ENCODE measurements around the gene GREB1L.
"Not testable (repeated sequence)": the region's sequence is repeated elsewhere in the genome, so short reads cannot be mapped to it uniquely, and the experiment has no call there.

Gene GREB1L

DNA sequence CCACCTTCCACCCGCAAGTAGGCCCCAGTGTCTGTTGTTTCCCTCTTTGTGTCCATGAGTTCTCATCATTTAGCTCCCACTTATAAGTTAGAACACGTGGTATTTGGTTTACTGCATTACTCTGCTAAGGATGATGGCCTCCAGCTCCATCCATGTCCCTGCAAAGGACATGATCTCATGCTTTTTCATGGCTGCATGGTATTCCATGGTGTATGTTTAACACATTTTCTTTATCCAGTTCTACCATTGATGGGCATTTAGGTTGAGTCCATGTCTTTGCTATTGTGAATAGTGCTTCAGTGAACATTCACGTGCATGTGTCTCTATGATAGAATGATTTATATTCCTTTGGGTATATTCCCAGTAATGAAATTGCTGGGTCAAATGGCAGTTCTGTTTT lies 69.9 kb downstream of the GREB1L start:
- DNase-seq = not testable (repeated sequence)

DNA sequence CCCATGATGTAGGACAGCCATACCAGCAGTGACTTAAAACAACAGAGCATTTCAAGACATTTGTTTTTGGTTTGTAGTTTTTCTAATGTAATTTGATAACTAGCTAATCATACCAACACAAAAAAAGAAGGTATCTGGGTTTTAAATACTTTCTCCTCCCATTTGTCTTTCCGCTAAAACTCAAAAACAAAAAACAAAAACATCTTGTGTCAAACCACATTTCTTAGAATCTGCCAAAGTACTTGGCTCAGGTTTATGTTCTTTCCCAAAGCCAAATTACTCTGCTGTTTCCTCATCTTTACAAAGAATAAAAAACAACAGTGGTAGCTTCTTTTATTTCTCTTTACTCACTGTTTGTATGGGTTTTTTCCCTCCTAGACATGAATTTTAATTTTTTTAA lies 71.5 kb downstream of the GREB1L start:
- DNase-seq = no peak

DNA sequence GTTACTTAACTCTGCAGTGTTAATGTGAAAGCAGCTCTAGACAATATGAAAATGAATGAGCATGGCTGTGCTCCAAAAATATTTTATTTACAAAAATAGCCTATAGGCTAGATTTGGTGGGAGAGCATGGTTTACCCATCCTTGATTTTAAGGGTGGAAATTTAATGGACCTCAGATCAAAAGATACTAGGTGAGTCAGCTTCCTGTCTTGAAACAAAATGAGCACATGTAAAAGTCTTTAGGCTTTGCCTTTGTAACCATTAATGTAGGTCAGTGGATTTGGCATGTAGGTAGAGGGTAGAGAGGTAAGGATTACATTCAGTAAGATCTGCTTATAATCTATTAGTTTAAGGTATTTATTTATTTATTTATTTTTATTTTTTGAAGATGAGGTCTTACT lies 72.7 kb downstream of the GREB1L start:
- DNase-seq = no peak

DNA sequence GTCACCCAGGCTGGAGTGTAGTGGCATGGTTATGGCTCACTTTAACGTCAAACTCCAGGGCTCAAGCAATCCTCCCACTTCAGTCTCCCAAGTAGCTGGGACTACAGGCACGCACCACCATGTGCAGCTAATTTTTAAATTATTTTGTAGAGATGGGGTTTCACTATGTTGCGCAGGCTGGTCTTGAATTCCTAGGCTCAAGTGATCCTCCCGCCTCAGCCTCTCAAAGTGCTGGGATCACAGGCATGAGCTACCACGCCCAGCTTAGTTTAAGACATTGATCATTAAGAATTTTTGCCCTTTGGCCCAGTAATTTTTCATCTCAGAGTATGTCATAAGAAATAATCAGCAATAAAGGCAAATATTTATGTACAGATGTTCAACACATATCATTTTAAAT lies 73.1 kb downstream of the GREB1L start:
- not testable (repeated sequence) for DNase-seq

DNA sequence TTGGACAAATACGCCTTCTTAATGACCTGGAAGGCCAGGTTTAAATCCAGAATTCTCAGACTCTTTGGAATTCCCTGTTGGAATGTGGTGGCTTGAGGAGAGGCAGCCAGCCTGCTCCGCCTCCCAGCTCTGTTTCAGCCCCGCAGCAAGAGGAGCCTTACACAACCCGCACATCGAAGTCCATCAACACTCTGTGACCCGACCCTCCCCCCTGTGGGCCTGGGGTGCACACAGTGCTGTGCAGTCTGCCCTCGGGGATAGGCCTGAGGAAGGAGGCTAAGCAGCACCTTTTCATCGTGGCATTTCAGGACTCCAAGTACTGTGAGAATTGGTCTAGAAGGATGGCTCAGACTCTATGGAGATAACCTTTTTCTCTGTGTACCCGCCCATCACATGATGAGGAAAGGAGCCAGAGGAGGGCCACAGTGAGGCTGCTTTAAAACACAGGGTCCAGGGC lies 73.7 kb downstream of the GREB1L start:
- no peak for DNase-seq

DNA sequence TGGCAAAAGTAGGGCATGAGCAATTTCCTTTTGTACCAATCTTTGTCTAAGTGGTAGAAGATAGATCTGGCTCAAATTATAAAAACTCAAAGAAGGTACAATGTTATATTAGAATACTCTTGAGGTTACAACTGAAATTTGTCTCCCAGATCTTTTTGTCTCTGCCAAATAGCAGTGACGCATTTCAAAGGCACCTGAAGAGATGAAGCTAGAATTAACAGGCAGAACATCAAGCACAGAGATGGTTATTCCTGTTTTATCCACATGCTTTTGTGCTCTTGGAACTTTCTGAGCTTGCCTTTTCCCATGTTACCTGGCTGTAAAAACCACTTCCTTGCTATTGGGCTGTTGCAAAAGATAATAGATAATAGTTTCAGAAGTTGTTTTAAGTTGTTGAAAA lies 74.3 kb downstream of the GREB1L start:
- DNase-seq = no peak

DNA sequence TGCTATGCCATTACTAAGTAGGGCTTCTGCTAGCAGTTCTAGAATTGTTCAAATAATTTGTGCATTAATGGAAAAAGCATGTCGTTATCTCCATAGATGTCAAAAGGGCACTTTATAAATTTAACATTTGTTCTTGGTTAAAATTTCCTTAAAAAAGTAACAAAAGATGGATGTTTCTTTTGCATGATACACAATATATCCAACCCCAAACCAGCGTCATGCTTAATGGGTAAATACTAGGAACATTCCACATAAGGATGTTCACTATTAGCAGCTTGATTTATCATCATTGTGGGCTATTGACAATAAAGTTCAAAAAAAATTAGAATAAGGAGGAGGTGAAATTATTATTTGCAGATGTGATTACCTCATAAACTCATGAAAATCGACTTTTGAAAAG lies 79.7 kb downstream of the GREB1L start:
- DNase-seq = no peak

DNA sequence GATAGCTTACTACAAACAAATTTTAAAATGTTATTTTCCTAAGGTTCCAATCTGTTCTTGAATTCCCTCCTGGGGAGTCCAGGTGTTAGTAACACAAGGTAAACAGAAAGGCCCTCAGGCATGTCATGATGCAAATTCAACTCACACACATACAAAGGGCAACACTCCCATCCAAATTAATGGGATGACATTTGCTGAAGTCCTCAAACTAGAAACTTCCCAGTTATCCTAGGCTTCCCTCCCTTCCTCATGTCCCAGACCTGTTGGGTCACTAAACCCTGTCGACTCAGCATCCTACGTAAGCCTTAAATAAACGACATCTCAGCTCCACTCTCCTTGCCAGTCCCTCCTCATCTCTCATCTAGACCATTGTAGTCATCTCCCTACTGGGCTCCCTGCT lies 85.1 kb downstream of the GREB1L start:
- no peak for DNase-seq

DNA sequence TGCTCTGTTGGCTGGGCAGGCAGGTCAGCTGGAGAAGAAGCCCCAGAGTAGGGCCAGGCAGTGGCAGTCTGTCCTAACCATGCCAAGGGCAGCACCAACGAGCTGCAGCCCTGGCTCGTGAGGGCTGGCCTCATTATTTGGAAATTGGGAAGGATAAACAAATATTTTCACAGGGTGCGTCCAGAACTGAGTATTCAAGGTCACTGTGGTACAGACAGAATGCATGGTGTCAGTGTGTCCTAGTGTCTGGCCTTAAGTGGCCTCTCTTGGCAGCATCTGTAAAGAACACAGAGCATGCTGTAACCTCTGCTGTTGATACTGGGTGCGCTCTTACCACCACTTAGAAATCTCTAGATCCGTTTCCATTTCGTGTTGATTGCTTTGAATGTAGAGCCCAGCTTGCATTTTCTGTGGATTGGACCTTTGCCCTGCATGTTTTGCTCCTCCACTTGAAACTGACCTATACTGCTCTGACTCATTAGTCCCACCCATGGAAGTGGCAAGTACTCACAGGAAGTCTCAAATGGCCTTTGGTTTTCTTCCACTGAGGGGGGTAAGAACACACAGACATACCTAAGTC lies 88.2 kb downstream of the GREB1L start:
- no peak for DNase-seq

DNA sequence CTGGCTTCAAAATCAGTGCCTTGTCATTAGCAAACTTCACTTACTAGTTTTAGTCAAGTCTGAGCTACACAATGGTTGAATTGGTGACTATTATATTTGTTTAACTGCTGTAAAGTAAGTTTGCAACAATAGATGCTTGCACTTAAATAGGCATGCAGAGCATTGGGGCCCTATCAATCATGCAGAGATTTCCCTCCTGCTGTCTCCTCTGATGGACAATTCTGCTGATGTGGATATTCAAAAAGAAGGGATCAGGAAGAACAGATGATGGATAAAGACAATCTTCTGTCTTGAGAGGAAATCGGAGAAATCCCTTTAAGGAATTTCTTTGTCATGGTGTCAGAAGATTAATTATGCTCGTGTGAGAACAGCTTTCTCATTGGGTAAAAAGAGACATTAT lies 89.0 kb downstream of the GREB1L start:
- DNase-seq = no peak

DNA sequence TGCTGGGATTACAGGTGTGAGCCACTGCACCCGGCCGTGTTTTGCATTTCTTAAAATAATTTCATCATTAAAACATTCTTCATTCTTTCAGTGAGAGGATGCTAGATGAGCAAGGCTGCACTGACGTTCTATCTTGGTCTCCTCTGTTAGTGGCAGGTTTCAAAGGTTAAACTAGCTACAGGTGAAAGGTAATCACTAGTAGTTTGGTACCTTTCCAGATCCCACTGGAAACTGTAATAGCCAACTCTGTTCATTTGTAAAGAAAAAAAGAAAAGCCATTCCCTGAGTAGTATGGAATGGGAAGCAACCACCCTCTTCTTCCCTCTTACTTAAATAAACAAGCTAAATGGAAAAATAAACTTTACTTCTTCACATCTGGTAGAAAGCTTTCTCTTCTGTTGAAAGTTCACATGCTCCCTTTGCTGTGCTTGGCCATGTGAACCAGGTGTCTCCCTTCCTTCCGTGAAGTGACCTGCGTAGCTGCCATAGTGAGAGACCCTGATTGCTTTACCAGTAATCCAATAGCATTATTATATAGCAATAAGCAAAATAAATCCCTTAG lies 94.0 kb downstream of the GREB1L start:
- no peak for DNase-seq

DNA sequence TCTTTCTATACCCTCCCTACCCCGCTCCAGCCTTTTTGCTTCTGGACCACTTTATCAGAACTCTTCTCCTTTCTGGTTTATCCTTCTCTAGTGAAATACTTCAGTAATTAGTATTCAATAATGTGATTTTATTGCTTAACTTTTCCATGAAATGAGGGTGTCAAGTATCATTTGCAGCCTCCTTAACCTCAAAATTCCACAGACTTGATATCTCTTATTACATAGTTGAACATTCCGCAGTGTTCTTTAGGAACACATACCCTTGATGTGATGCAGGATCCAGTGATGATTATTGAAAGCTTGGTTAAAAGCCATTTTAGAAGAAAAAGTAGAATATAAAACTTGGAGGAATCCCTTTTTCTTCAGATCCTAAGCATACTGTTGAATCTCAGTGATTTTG lies 94.8 kb downstream of the GREB1L start:
- DNase-seq = no peak

DNA sequence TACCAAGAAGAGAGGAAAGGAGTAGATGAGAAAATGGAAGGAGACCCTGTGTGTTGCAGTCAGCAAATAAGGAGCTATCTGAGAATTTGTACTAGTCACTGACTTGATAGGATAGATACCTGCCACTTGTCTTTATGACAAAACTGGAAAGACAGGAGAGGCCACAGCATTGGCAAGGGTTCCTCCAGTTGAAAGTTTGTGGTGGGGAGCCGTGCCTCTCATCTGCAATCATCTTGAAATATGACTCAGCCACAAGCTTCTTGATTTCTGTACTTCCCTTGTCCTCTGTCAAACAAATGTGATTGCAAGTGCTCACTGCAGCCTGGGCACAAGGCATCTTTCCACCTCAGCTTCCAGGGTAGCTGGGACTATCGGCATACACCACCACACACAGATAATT lies 99.1 kb downstream of the GREB1L start:
- DNase-seq = no peak

DNA sequence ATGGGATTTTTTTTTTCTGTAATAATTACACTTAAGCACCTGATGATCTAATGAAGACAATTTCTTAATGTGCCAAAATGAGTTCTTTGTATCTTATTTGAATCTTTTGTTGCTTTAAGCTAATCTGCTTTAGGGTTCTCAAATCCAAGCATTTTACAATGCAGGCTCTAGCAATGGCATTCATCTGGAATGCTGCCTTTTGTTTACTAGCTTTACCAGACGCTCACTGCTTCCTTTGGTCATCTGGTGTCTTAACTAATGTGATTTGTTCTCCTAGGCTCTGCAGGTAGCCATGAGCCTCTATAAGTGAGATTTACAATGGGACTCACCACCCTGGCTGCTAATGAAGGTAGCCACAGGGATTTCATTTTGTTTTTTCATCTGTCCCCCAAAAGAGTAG lies 100.3 kb downstream of the GREB1L start:
- DNase-seq = no peak

DNA sequence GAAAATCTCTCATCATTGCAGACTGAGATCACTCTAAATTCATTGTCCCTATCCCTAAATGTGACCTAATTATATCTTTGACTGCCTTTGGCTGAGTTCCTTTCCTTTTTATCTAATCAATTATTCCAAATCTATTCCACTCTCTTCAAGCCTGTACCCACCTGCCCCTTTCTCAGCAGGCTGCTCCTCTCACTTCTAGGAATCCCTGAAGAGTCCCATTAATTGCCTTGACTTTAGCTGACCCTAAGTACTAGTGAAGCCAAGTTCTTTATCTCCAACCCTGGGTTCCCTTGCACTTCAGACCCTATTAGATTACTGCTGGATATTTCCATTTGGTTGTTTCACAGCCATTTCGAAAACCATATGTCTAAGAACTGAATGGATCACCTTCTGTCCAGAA lies 102.8 kb downstream of the GREB1L start:
- no peak for DNase-seq

DNA sequence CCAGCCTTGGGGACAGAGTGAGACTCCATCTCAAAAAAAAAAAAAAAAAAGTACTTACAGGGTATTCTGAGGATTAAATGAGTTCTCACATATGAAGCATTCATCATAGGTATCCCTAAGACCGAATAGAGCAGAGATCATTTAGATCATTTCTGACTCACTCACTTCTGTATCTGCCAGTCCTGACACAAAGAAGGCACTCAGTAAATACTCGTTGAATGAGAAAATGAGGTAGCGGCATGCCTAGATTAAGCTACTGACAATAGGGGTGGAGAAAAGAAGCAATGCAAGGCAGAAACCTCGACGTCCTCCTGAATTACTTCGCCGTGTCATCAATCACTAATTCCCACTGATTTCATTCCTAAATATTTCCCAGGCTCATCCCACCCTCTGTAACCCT lies 103.8 kb downstream of the GREB1L start:
- DNase-seq = no peak

DNA sequence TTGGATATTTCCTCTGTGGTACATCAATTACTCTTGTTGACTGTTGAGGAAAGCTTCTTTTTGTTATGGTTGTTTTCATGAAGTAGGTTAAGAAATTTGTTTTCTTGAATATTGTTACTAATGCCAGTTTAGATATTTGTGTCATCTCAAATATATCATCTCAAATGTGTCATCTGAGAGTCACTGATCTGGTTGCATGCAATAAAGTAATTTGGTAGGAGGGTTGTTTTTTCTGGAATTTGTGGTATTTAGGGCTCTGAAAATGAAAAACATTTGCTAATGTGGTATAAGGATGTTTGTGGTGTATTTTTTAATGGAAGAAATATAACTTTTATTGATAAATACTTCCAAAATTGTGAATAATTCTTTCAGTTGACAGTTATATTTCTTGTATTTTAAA lies 117.7 kb downstream of the GREB1L start:
- no peak for DNase-seq

DNA sequence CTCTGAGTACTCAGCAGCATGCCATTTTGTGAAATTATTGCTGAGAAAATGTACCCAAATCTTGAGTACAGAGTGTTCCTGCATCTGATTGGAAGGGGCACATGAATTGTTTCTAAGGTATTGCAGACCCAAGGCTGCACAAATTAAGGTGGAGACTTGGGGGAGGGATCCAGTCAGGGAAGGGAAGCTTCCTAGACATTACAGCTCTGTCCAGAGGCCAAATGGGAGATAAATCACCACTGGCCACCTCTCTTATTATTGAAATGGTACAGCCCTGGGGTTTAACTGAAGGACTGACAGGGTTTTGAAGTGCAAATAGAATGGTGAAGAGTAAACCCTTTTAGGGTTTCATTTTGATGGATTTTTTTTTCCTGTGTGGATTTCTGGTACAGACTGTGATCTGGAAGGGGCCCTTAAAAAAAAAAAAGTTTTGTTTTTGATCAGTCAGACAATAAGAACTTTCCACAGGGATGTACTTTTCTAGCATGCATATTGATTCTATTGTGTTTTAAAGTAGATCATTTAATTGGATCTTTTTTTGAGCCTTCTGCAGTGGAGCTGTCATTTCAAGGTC lies 119.4 kb downstream of the GREB1L start:
- no peak for DNase-seq

DNA sequence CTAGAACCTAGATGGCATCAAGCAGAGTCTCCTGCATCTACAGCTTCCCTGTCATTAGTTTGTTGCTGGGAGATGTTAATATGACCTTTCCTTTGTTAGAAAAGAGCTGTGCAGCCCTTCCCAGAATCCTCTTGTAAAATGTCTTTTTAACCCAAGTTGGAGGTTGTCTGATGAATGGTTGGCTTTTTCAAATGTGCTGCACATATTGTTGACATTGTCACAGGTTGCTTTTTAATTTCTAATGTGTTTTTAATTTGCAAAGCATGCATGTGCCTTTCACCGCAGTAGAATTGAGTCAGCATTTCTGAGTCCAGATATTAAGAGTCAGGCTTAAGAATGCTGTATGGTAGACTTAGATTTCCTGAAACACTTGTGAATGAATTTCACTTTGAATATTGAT lies 120.8 kb downstream of the GREB1L start:
- DNase-seq = no peak

DNA sequence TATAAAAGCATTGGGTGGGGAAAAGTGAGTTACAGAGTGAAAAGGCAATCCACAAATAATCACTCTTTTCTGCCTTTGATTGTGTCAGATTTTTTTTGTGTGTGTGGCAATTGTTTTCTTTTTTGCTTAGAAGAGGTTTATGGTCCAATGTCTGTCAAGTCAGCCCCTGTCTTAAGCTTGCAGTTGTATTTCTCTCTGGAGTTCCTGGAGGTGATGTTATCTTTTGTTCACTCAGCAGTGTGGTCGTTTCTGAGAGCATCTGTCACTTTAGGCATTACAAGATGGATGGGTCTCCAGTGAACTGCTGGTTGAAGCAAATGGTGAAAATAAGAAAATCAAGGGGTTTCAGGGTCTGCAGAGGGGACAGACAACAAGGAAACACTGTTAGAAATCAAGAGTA lies 121.3 kb downstream of the GREB1L start:
- DNase-seq = no peak

DNA sequence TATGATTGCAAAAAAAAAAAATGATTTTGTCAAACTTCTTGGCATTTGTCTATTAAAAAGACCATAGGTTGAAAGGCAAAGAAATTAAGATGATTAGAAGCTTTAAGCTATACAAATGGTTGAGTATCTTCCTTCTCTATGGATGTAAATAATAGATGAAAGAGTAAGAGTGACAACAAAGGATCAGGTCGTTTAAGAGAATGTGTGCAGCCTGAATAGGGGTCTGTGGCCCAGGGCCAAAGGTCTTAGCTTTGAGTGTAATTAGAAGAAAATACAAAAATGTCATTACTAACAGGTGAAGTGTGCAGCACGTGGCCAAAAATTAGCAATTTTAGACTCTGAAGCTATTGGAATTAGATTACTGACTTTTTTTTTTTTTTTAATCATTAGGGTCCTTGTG lies 122.4 kb downstream of the GREB1L start:
- DNase-seq = no peak

DNA sequence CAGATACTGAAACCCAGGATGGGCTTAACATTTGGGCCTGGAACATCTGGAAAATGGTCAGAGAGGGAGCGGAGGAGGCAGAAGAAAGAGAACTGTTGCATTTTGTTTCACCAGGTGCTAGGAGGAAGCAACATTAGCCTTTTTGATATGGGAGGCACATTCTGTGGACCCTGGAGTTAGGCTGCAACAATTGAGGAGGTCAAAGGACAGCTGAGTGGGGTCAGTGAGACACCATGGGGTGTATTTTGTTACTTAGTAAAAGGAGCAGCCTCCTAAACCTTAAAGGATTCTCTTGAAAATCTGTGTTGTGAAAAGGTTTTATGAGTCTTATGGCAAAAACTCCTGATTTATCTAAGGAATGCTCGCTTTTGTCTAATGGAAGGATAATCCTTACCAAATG lies 124.9 kb downstream of the GREB1L start:
- no peak for DNase-seq

DNA sequence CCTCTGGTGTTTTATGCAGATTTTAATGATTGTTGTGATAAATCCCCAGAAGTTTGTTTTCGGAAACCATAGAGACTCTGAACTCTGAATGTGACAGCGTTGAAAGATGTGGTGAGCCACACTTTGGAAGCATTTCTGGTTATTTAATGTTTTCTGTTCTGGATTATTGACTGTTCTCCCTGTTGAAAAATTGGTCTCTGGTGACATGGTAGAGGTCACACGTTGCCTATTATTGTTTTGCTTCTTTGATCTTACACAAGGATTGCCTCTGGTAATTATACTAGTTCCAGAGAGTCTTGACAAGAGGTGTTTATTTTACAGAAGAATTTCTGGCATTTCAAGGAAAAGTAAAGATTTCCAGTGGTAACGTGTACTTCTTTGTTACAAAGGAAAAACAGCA lies 127.1 kb downstream of the GREB1L start:
- DNase-seq = no peak

DNA sequence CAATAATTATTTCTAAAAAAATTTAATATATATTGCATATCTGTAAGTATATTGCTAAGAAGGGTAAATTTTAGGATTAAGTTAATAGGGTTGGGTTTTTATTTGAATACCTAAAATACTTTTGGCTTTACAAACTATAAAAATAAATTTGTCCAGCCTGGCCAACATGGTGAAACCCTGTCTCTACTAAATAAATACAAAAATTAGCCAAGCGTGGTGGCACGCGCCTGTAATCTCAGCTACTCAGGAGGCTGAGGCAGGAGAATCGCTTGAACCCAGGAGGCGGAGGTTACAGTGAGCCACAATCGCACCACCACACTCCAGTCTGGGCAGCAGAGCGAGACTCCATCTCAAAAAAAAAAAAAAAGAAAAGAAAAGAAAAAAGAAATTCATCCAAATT lies 127.6 kb downstream of the GREB1L start:
- DNase-seq = not testable (repeated sequence)

DNA sequence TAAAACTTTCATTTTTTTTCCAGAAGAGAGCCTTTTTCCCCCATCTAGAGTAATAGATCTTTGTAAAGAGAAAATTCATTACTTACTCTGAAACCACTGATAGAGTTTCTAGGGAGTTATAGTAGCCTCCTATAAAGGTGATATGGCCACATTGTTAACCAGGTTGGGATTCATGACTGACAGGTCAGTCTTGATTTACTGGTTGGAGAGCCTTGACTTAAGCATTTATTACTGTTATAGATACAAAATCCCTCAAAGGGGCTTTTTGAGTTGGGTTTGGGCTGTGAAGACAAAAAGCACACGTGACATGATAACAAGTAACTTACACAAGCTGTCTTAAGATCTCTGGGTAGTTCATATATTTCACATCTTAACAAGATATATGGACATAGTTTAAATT lies 141.0 kb downstream of the GREB1L start:
- no peak for DNase-seq

Measured in activated CD4-positive, CD25-positive, alpha-beta regulatory T cell (primary cell).